C4-2B (cell line): ENCODE measurements around the gene FAM110D.

Experiments used
- CTCF ChIP-seq: fragments of 450-650 bp; conservative IDR thresholded peaks from 2 replicates; pipeline ENCODE4 v1.5.1; 2017; ENCODE audit warnings: mild to moderate bottlenecking
- ZFX ChIP-seq: fragments of 450-650 bp; IDR thresholded peaks from 2 replicates; pipeline ENCODE4 v1.6.1; 2017

- TF ChIP-seq CTCF = no peak
- TF ChIP-seq ZFX = no peak
Observed at GRCh38 chr1:26200413-26200812, 41.5 kb downstream of the FAM110D start.
